H9 (cell line): ENCODE data around the gene KCNA3. TPM values are rescaled to one million over a fixed set of nuclear protein-coding genes. Genes with fewer than 3 reads are reported as not detected.

ENCODE experiments used
- DNase-seq: peaks from one replicate; pipeline ENCODE4 v3.0.0-alpha.2; 2017
- H2AFZ ChIP-seq: one replicate; pipeline ENCODE4 v1.6.1; 2013; ENCODE audit warnings: mild to moderate bottlenecking, low read length, control low read depth, moderate library complexity
- H2AK5ac ChIP-seq: 2 replicates; pipeline ENCODE4 v1.6.1; 2013; ENCODE audit warnings: low read length, control low read depth, mixed read lengths; ENCODE audit not compliant: insufficient read length
- H2BK120ac ChIP-seq: one replicate; pipeline ENCODE4 v1.6.1; 2013; ENCODE audit warnings: low read depth, mild to moderate bottlenecking, low read length, control low read depth, inconsistent platforms; ENCODE audit not compliant: poor library complexity, severe bottlenecking
- H2BK12ac ChIP-seq: 2 replicates; pipeline ENCODE4 v1.6.1; 2013; ENCODE audit warnings: low read length, control low read depth, mixed read lengths, low read depth; ENCODE audit not compliant: insufficient read length
- H2BK15ac ChIP-seq: 2 replicates; pipeline ENCODE4 v1.6.1; 2013; ENCODE audit warnings: low read depth, low read length, control low read depth
- H2BK20ac ChIP-seq: one replicate; pipeline ENCODE4 v1.6.1; 2013; ENCODE audit warnings: low read depth, mild to moderate bottlenecking, low read length, control low read depth, inconsistent platforms; ENCODE audit not compliant: poor library complexity, severe bottlenecking
- H2BK5ac ChIP-seq: 2 replicates; pipeline ENCODE4 v1.6.1; 2013; ENCODE audit warnings: low read length, control low read depth, mixed read lengths; ENCODE audit not compliant: insufficient read length
- H3K14ac ChIP-seq: 2 replicates; pipeline ENCODE4 v1.6.1; 2013; ENCODE audit warnings: low read length, control low read depth; ENCODE audit not compliant: insufficient read depth
- H3K18ac ChIP-seq: 2 replicates; pipeline ENCODE4 v1.6.1; 2013; ENCODE audit warnings: low read depth, mild to moderate bottlenecking, mixed read lengths, low read length, control low read depth; ENCODE audit not compliant: insufficient read length
- H3K23ac ChIP-seq: 2 replicates; pipeline ENCODE4 v1.6.1; 2013; ENCODE audit warnings: low read length, control low read depth, mixed read lengths, low read depth; ENCODE audit not compliant: insufficient read length
- H3K23me2 ChIP-seq: 2 replicates; pipeline ENCODE4 v1.6.1; 2013; ENCODE audit warnings: low read depth, mild to moderate bottlenecking, mixed read lengths, low read length, control low read depth; ENCODE audit not compliant: insufficient read length, poor library complexity, severe bottlenecking
- H3K27ac ChIP-seq: 2 replicates; pipeline ENCODE4 v1.5.1; 2013; ENCODE audit warnings: low read length, control low read depth, mixed read lengths, low read depth; ENCODE audit not compliant: insufficient read length
- H3K27me3 ChIP-seq: 2 replicates; pipeline ENCODE4 v1.6.1; 2013; ENCODE audit warnings: low read length, control low read depth, inconsistent platforms; ENCODE audit not compliant: insufficient read depth
- H3K4ac ChIP-seq: 2 replicates; pipeline ENCODE4 v1.6.1; 2013; ENCODE audit warnings: low read depth, mild to moderate bottlenecking, control low read depth, inconsistent platforms, low read length, moderate library complexity
- H3K4me1 ChIP-seq: 2 replicates; pipeline ENCODE4 v1.6.1; 2013; ENCODE audit warnings: low read length, control low read depth, inconsistent platforms; ENCODE audit not compliant: insufficient read depth
- H3K4me2 ChIP-seq: 2 replicates; pipeline ENCODE4 v1.6.1; 2013; ENCODE audit warnings: low read length, control low read depth, mixed read lengths; ENCODE audit not compliant: insufficient read length, insufficient read depth
- H3K56ac ChIP-seq: 2 replicates; pipeline ENCODE4 v1.6.1; 2013; ENCODE audit warnings: low read depth, mild to moderate bottlenecking, mixed read lengths, low read length, control low read depth; ENCODE audit not compliant: insufficient read length
- H3K79me1 ChIP-seq: 2 replicates; pipeline ENCODE4 v1.6.1; 2013; ENCODE audit warnings: low read depth, mild to moderate bottlenecking, moderate library complexity, low read length, control low read depth, inconsistent platforms; ENCODE audit not compliant: insufficient read depth, poor library complexity, severe bottlenecking
- H3K79me2 ChIP-seq: 2 replicates; pipeline ENCODE4 v1.6.1; 2013; ENCODE audit warnings: low read length, control low read depth, inconsistent platforms; ENCODE audit not compliant: insufficient read depth
- H3K9ac ChIP-seq: 2 replicates; pipeline ENCODE4 v1.6.1; 2013; ENCODE audit warnings: low read length, control low read depth, mixed read lengths; ENCODE audit not compliant: insufficient read length; ENCODE audit errors: extremely low read depth
- H3K9me3 ChIP-seq: one replicate; pipeline ENCODE4 v1.6.1; 2013; ENCODE audit warnings: low read depth, low read length, inconsistent platforms; ENCODE audit not compliant: control insufficient read depth
- H3T11ph ChIP-seq: one replicate; pipeline ENCODE4 v1.6.1; 2013; ENCODE audit warnings: mild to moderate bottlenecking, low read length, control low read depth, inconsistent platforms
- H4K20me1 ChIP-seq: one replicate; pipeline ENCODE4 v1.6.1; 2013; ENCODE audit not compliant: control insufficient read depth, insufficient read length, insufficient read depth
- H4K5ac ChIP-seq: 2 replicates; pipeline ENCODE4 v1.6.1; 2013; ENCODE audit warnings: low read depth, mild to moderate bottlenecking, mixed read lengths, low read length, control low read depth; ENCODE audit not compliant: insufficient read length
- H4K8ac ChIP-seq: replicated peaks from 2 replicates; pipeline ENCODE4 v1.6.1; 2013; ENCODE audit warnings: low read length, control low read depth, mixed read lengths, low read depth; ENCODE audit not compliant: insufficient read length
- H4K91ac ChIP-seq: 2 replicates; pipeline ENCODE4 v1.6.1; 2013; ENCODE audit warnings: low read depth, mild to moderate bottlenecking, moderate library complexity, mixed read lengths, low read length, control low read depth; ENCODE audit not compliant: insufficient read length
- H3K27ac Mint-ChIP-seq, 3 experiments: 2 replicates in 2 of 3; 3 replicates in 1 of 3; pipeline ENCODE4 v1.8.0; 2020 to 2021; ENCODE audit warnings: mixed read lengths in 3 of 3, mild to moderate bottlenecking in 1 of 3, moderate library complexity in 1 of 3
- H3K27me3 Mint-ChIP-seq: 2 replicates; pipeline ENCODE4 v1.8.0; 2021; ENCODE audit warnings: low read depth, mild to moderate bottlenecking, moderate library complexity, mixed read lengths
- H3K36me3 Mint-ChIP-seq, 3 experiments: 2 replicates in 2 of 3; 3 replicates in 1 of 3; pipeline ENCODE4 v1.8.0; 2020 to 2021; ENCODE audit warnings: low read depth in 3 of 3, mixed read lengths in 3 of 3; ENCODE audit not compliant: insufficient read depth in 1 of 3
- H3K4me1 Mint-ChIP-seq, 2 experiments: 2 replicates each; pipeline ENCODE4 v1.8.0; 2020; ENCODE audit warnings: mixed read lengths in 2 of 2
- H3K4me3 Mint-ChIP-seq, 2 experiments: 2 replicates in 1 of 2; 3 replicates in 1 of 2; pipeline ENCODE4 v1.8.0; 2020 to 2021; ENCODE audit warnings: mild to moderate bottlenecking in 2 of 2, mixed read lengths in 2 of 2, moderate library complexity in 1 of 2
- H3K9me3 Mint-ChIP-seq, 2 experiments: 2 replicates in 1 of 2; 3 replicates in 1 of 2; pipeline ENCODE4 v1.8.0; 2020; ENCODE audit warnings: mild to moderate bottlenecking in 2 of 2, mixed read lengths in 2 of 2, moderate library complexity in 1 of 2
- WGBS: extraction: QIAGEN DNeasy Blood & Tissue Kit; methylation state at CpG from one replicate; pipeline ENCODE4 v1.1.7; 2013; ENCODE audit warnings: missing lambda C conversion rate, low lambda C conversion rate, mixed read lengths; ENCODE audit not compliant: insufficient read length; ENCODE audit errors: extremely low coverage; 5-methylcytosine and 5-hydroxymethylcytosine counted together
- total RNA-seq: library from RNA; stranded (reverse); gene quantifications from 2 replicates; pipeline ENCODE4 v1.2.1, GENCODE V29; 2021
- TF ChIP-seq, protein P1 (sequence below): fragments of 200-600 bp; sonication (generic); conservative IDR thresholded peaks from 3 replicates; pipeline ENCODE4 v1.8.0; 2021; ENCODE audit warnings: antibody characterized with exemption, mild to moderate bottlenecking

Gene KCNA3
- total RNA-seq, 1 experiment from 2014 or later = 0.92 TPM

DNA sequence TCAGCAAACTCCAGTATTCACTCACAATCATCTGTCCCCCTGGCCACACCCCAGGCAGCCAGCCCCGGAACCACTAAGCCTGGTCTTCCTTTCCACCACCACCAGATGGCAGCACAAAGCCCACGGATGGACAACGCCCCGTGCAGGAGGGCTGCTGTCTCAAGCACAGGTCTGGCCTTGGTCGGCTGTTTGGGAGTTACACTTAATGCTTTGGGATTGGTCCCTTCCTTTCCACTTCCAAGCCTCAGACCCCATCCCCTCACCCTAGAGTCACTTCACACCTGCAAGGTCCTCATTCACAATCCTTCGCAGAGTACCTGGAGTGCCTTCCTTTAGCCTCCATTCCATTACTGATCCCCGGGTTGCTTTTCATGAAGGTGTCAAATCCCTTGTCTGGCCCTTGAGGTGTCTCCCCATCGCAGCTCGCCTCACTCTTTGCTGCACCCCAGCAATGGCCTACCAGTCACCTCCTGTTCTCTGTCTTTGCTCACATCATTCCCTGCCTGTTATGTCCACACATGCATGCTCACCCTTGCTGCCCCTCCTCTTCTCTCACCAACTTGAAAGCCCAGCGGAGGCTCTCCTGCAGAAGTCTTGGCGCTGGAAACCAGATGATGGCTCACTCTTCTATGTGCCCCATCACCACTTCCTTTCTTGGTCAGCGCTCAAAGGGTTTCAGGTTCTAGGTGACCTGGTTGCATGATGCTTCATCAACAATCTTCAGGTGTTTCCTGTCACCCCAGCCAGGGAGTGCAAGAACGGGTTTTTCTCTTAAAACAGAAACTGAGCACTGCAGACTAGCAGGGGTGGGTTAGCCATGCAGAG is 43.7 kb downstream of the KCNA3 start:
- no peak overlapping the region for H4K8ac ChIP-seq
- no peak overlapping the region for H3K9ac ChIP-seq
- H2BK120ac ChIP-seq = no peak overlapping the region
- no peak overlapping the region for H2AK5ac ChIP-seq
- no peak overlapping the region for H3K23ac ChIP-seq
- TF ChIP-seq, protein P1, sequence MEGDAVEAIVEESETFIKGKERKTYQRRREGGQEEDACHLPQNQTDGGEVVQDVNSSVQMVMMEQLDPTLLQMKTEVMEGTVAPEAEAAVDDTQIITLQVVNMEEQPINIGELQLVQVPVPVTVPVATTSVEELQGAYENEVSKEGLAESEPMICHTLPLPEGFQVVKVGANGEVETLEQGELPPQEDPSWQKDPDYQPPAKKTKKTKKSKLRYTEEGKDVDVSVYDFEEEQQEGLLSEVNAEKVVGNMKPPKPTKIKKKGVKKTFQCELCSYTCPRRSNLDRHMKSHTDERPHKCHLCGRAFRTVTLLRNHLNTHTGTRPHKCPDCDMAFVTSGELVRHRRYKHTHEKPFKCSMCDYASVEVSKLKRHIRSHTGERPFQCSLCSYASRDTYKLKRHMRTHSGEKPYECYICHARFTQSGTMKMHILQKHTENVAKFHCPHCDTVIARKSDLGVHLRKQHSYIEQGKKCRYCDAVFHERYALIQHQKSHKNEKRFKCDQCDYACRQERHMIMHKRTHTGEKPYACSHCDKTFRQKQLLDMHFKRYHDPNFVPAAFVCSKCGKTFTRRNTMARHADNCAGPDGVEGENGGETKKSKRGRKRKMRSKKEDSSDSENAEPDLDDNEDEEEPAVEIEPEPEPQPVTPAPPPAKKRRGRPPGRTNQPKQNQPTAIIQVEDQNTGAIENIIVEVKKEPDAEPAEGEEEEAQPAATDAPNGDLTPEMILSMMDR = peak; percentile 92
- H3K9me3 Mint-ChIP-seq = no peaks in the 10 kb centered on the region
- WGBS = no CpG with 5 or more reads among the region's 13 CpGs
- peaks cover 16% of the 10 kb centered on the region for H3K27me3 Mint-ChIP-seq
- no peaks in the 10 kb centered on the region for H3K9me3 ChIP-seq
- H3K4me1 ChIP-seq = no peaks in the 10 kb centered on the region
- H3K56ac ChIP-seq = no peak overlapping the region
- H3K4ac ChIP-seq = no peak overlapping the region
- H3K27ac Mint-ChIP-seq = no peak overlapping the region
- H3K36me3 Mint-ChIP-seq = no peaks in the 10 kb centered on the region
- H2BK15ac ChIP-seq = no peak overlapping the region
- no peak overlapping the region for H3T11ph ChIP-seq
- no peak overlapping the region for H2BK20ac ChIP-seq
- H3K27me3 ChIP-seq = no peaks in the 10 kb centered on the region
- no peak overlapping the region for H2BK5ac ChIP-seq
- no peaks in the 10 kb centered on the region for H3K79me2 ChIP-seq
- no peak overlapping the region for H4K5ac ChIP-seq
- no peak overlapping the region for H4K91ac ChIP-seq
- H4K20me1 ChIP-seq = no peaks in the 10 kb centered on the region
- H3K4me2 ChIP-seq = no peak overlapping the region
- H2BK12ac ChIP-seq = no peak overlapping the region
- H3K4me1 Mint-ChIP-seq = no peaks in the 10 kb centered on the region
- peak; percentile 88 for DNase-seq
- no peak overlapping the region for H2AFZ ChIP-seq
- H3K27ac ChIP-seq = no peak overlapping the region
- H3K23me2 ChIP-seq = no peaks in the 10 kb centered on the region
- no peak overlapping the region for H3K14ac ChIP-seq
- H3K4me3 Mint-ChIP-seq = no peak overlapping the region
- no peak overlapping the region for H3K18ac ChIP-seq
- no peaks in the 10 kb centered on the region for H3K79me1 ChIP-seq
